ENCODE results near the gene CCDC141. TPM values are rescaled to one million over a fixed set of nuclear protein-coding genes. Genes with fewer than 3 reads are reported as not detected.

The CCDC141 gene
- total and polyA plus RNA-seq, 2 experiments from 2014 or later = 11.7 to 13.4 TPM

- no peak for TF ChIP-seq ZNF114 (CRISPR knock-in tag; IDR thresholded peaks at IDR 0.05)
- TF ChIP-seq POLR2AphosphoS5 (IDR thresholded peaks at IDR 0.05; ENCODE audit: low read depth) = no peak
- no peak for TF ChIP-seq STAT1 (IDR thresholded peaks at IDR 0.05; ENCODE audit: unreplicated experiment)
- no peak for TF ChIP-seq EZH2phosphoT487 (IDR thresholded peaks at IDR 0.05; ENCODE audit: unreplicated experiment)
- TF ChIP-seq ETS1 (IDR thresholded peaks at IDR 0.05) = no peak
- no peak for TF ChIP-seq NANOG (IDR thresholded peaks at IDR 0.05; ENCODE audit: borderline replicate concordance)
- no peak for TF ChIP-seq ZNF462 (CRISPR knock-in tag; IDR thresholded peaks at IDR 0.05)
Observed at GRCh38 chr2:178844269-178844668, 205.7 kb downstream of the CCDC141 start (continued).

- ATAC-seq (no peak), DNase-seq (ENCODE audit: low spot score) (no peak)
- Mint-ChIP-seq H3K27ac (no peak overlapping the region), H3K4me3 (no peak overlapping the region), H3K27me3 (ENCODE audit: insufficient read depth, low read depth, poor library complexity) (peaks cover 2% of the 10 kb centered on the region), H3K36me3 (ENCODE audit: low read depth) (peaks cover 21% of the 10 kb centered on the region), H3K9me3 (peaks cover 8% of the 10 kb centered on the region; the same call in 2 of the 3 replicates), H3K4me1 (peaks cover 32% of the 10 kb centered on the region)
- no peaks in the 10 kb centered on the region for H4K20me1 ChIP-seq (replicated peaks; ENCODE audit: insufficient read depth)
- peaks cover 36% of the 10 kb centered on the region for H3K4me1 ChIP-seq (ENCODE audit: insufficient read depth)
- no peaks in the 10 kb centered on the region for H3F3A ChIP-seq (replicated peaks; ENCODE audit: low read depth)
- no peak overlapping the region for H2AFZ ChIP-seq
- H3K9me2 ChIP-seq (ENCODE audit: insufficient read depth) = peaks cover 6% of the 10 kb centered on the region; the same call in 1 of the 2 replicates
- peak overlapping the region; percentile 61; the same call in 1 of the 2 replicates for H3K4me2 ChIP-seq
- H3K36me3 ChIP-seq (ENCODE audit: insufficient read depth) = no peaks in the 10 kb centered on the region
- H3K79me2 ChIP-seq (replicated peaks; ENCODE audit: insufficient read depth) = no peaks in the 10 kb centered on the region
- no peak overlapping the region for H3K27ac ChIP-seq (ENCODE audit: low read depth)
- no peak overlapping the region for H3K4me3 ChIP-seq
- no peaks in the 10 kb centered on the region for H3K27me3 ChIP-seq (ENCODE audit: insufficient read depth)
- TF ChIP-seq NANOG (IDR thresholded peaks at IDR 0.05; ENCODE audit: borderline replicate concordance) (no peak), ZNF114 (CRISPR knock-in tag; IDR thresholded peaks at IDR 0.05) (no peak), CREB1 (CRISPR knock-in tag; IDR thresholded peaks at IDR 0.05; ENCODE audit: low read depth) (no peak), CTCF (conservative IDR thresholded peaks at IDR 0.05; ENCODE audit: low read depth in 2 of 2) (no peak), EZH2 (IDR thresholded peaks at IDR 0.05; ENCODE audit: low read depth, unreplicated experiment) (no peak), ETS1 (IDR thresholded peaks at IDR 0.05) (no peak)
Observed at GRCh38 chr2:178843697-178844096, 206.2 kb downstream of the CCDC141 start.

Data from GM23338 (cell line).